Activated CD4-positive, alpha-beta T cell treated with anti-CD3 and anti-CD28 coated beads for 36 hours (primary cell): Measurements from ENCODE around the gene ABCC4. TPM values are rescaled to one million over a fixed set of nuclear protein-coding genes. Genes with fewer than 3 reads are reported as not detected.
A peak's percentile ranks its signal among the peaks of the same experiment; 100 is the strongest.

Experiments used
- ATAC-seq: fragments of 200-7000 bp; cut with Tn5 transposase; one replicate; pipeline ENCODE4 v1.10.0; 2021; ENCODE audit warnings: mild to moderate bottlenecking, moderate library complexity
- CTCF ChIA-PET: fragments of 350-600 bp; sonication (Branson Sonifier 250); formaldehyde crosslinking; loops from one replicate; lab custom pipeline; 2021; ENCODE audit warnings: antibody characterized with exemption; lab: Charles Lee
- POLR2A ChIA-PET: fragments of 350-600 bp; sonication (Branson Sonifier 250); formaldehyde crosslinking; loops from one replicate; lab custom pipeline; 2021; ENCODE audit warnings: antibody characterized with exemption, inconsistent platforms; lab: Charles Lee
- DNase-seq: peaks from one replicate; pipeline ENCODE4 v3.0.0-alpha.2; 2020
- H3K27ac Mint-ChIP-seq: one replicate; pipeline ENCODE4 v1.8.0; 2021; ENCODE audit warnings: mixed read lengths
- H3K27me3 Mint-ChIP-seq: one replicate; pipeline ENCODE4 v1.8.0; 2021; ENCODE audit warnings: mixed read lengths
- H3K36me3 Mint-ChIP-seq: one replicate; pipeline ENCODE4 v1.8.0; 2021; ENCODE audit warnings: low read depth, mixed read lengths
- H3K4me1 Mint-ChIP-seq: one replicate; pipeline ENCODE4 v1.8.0; 2021; ENCODE audit warnings: mixed read lengths
- H3K4me3 Mint-ChIP-seq: one replicate; pipeline ENCODE4 v1.8.0; 2021; ENCODE audit warnings: mild to moderate bottlenecking, moderate library complexity, mixed read lengths
- H3K9me3 Mint-ChIP-seq: one replicate; pipeline ENCODE4 v1.8.0; 2021; ENCODE audit warnings: low read depth, mixed read lengths
- intact Hi-C, 2 experiments: fragments of 100-400 bp; cut with DNase I in 1 of 2; cut with micrococcal nuclease in 1 of 2; formaldehyde crosslinking; loops; one replicate each; pipeline versions ENCODE4 v1.14.2 to v1.15.1; 2022 to 2024; cut with DNase I, micrococcal nuclease
- total RNA-seq, 2 experiments: library from RNA; stranded (reverse); gene quantifications; one replicate each; pipeline ENCODE4 v1.2.3, GENCODE V29; 2021

Gene ABCC4
- total RNA-seq, 2 experiments from 2014 or later: 9.0 to 9.5 TPM

DNA sequence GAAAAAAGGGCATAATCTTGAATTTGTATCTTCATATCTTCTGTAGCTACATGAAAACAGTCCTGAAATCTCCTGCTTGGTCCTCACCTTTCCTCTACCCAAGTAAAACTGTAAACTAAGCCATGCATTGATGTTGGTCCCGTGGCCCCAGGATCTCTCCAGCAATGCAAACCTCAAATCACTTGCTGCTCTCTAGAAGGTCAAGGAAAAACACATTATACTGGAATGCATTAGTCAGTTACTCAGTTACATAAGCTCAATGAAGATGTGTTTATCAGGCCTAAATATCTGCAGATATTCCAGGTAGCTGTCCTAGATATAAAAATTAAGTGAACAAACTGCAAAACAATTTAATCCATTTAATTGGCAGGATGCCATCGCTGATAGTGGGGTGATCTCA is 261.8 kb downstream of the ABCC4 start:
- no peaks in the 10 kb centered on the region for H3K4me1 Mint-ChIP-seq
- no peak overlapping the region for H3K27ac Mint-ChIP-seq
- ChIA-PET CTCF (interaction anchor here (0.6 kb wide), 1 partner anchor 1590 kb away, joined by 3 read pairs; no protein-coding TSS in a partner anchor), POLR2A (no interaction called here)
- intact Hi-C loops: no loop called here
- no peak for DNase-seq
- H3K4me3 Mint-ChIP-seq: no peak overlapping the region
- peaks cover 48% of the 10 kb centered on the region for H3K36me3 Mint-ChIP-seq
- H3K9me3 Mint-ChIP-seq: no peaks in the 10 kb centered on the region
- no peaks in the 10 kb centered on the region for H3K27me3 Mint-ChIP-seq
- ATAC-seq: no peak

DNA sequence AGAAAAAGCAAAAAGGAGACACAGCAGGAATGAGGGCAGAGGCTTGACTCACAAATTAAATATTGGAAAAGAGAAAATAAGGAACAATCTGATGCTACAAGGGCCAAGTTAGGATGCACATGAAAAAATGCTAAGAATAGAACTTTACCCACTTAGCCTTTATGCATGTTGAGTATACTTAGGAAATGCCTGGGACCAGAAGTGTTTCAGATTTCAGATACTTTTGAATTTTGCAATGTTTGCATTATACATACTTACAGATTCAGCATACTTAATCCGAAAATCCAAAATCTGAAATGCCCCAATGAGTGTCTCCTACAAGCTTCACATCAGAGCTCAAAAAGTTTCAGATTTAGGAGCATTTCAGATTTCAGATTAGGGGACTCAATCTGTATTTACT is 262.3 kb downstream of the ABCC4 start:
- CTCF ChIA-PET: no interaction called here
- POLR2A ChIA-PET: no interaction called here
- intact Hi-C loops: no loop called here
- Mint-ChIP-seq H3K4me3 (no peak overlapping the region), H3K36me3 (peaks cover 47% of the 10 kb centered on the region), H3K4me1 (peaks cover 3% of the 10 kb centered on the region), H3K27ac (no peak overlapping the region), H3K9me3 (no peaks in the 10 kb centered on the region), H3K27me3 (no peaks in the 10 kb centered on the region)
- no peak for DNase-seq
- no peak for ATAC-seq

DNA sequence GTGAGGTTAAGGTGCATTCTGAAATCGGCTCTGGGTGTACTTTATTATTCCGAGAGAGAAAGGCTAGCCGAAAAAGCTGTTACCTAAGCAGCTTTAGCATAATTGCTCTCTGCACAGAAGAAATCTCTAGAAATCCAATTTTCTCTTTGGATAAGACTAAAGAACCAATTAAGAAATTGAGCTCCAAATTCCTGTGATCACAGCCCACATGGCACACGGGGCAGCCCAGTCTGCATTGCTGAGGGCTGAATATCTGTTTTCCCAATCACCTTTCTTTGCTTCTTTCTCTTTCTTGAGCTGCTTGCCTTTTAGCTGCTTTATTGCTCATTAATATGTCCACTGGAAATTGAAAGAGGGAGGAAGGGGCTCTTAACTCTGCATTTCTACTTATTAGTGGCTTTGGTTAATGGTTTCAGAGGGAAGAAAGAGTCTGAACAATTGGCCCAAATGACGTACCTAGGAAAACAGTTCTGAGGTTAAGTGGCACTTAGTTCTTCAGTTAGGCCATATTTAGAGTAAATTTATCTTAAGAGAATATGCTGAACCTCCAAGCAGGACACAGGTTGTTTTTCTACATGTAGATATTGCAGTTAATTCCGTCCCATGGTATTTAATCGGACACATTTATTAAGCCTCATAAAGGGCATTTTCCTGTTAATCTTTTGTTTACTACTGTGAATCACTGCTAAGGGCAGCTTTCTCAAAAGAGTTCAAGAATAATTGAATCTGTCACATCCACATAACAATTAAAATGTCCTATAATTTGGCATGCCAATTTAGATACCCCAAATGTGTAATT is 265.7 kb downstream of the ABCC4 start:
- DNase-seq (no peak), ATAC-seq (no peak)
- intact Hi-C loops: no loop called here
- ChIA-PET POLR2A (no interaction called here), CTCF (no interaction called here)
- Mint-ChIP-seq H3K4me3 (no peak overlapping the region), H3K9me3 (no peaks in the 10 kb centered on the region), H3K27me3 (no peaks in the 10 kb centered on the region), H3K36me3 (peaks cover 30% of the 10 kb centered on the region), H3K27ac (no peak overlapping the region), H3K4me1 (peaks cover 3% of the 10 kb centered on the region)

DNA sequence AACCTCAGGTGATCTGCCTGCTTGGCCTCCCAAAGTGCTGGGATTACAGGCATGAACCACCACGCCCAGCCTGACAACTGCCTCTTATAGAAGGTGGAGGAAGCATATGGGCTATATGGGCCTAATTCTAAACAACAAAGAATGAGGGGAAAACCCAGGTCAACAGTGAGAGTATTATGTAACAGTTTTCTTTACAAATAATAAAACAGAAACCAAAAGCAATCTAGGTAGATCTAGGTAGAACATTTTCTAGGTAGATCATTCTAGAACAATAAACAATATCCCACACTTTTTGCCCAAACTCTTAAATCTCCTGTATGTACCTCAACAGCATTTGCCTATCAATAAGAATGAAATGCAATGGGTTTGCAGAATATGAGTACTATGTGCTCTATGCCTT is 267.4 kb downstream of the ABCC4 start:
- H3K4me3 Mint-ChIP-seq: no peak overlapping the region
- H3K27ac Mint-ChIP-seq: no peak overlapping the region
- no peaks in the 10 kb centered on the region for H3K9me3 Mint-ChIP-seq
- intact Hi-C loops: no loop called here
- H3K36me3 Mint-ChIP-seq: peaks cover 24% of the 10 kb centered on the region
- ChIA-PET CTCF (no interaction called here), POLR2A (no interaction called here)
- DNase-seq (no peak), ATAC-seq (no peak)
- H3K27me3 Mint-ChIP-seq: no peaks in the 10 kb centered on the region
- peaks cover 3% of the 10 kb centered on the region for H3K4me1 Mint-ChIP-seq

DNA sequence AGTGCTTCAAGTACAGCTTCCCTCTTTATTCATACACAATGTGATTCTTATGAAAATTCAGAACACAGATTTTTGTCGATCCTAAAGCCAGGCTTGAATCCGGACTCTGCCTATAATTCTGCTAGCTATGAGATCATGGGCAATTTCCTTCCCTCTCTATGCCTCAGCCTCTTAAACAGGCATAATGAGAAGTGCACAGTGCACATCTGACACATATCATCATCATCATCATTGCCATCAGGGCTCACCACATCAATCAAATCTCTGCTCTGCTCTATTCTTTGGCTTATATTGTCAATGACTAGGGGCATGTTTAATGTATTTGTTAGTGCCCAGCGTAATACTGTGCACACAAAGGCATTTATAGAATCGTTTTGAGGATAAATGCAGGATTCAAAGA is 269.1 kb downstream of the ABCC4 start:
- peaks cover 4% of the 10 kb centered on the region for H3K9me3 Mint-ChIP-seq

DNA sequence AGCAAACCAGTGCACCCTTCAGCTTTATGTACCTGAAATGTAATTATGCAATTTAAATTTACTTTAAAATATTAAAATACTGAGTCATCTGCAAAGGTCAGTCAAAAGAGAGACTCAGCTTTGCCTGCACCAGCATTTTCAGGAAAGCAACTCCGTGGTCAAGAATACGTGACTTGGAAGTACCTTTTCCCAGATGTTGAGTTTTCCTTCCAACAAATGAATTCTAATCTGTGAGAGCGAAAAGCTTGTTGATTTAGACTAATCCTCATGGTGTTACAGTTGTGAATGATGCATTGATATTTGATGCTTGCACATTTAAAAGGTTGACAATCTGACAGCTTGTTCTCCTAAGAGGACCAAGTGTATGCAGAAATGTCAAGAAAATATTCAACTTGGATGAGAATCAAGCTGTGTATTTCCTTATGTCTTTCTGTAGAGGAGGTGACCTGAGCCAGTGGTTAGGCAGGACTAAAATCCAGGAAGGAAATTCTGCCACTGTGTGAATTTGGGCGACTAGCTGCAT is 270.4 kb downstream of the ABCC4 start:
- Mint-ChIP-seq H3K9me3 (peaks cover 4% of the 10 kb centered on the region), H3K36me3 (peaks cover 20% of the 10 kb centered on the region), H3K4me3 (no peak overlapping the region), H3K27ac (no peak overlapping the region), H3K27me3 (no peaks in the 10 kb centered on the region), H3K4me1 (peaks cover 3% of the 10 kb centered on the region)
- intact Hi-C loops: no loop called here
- POLR2A ChIA-PET: no interaction called here
- CTCF ChIA-PET: no interaction called here
- DNase-seq (no peak), ATAC-seq (no peak)

More for the DNA sequence above, 269.1 kb downstream of the ABCC4 start:
- H3K4me3 Mint-ChIP-seq: no peak overlapping the region
- peaks cover 3% of the 10 kb centered on the region for H3K4me1 Mint-ChIP-seq
- ChIA-PET POLR2A (no interaction called here), CTCF (no interaction called here)
- intact Hi-C loops: no loop called here
- peaks cover 20% of the 10 kb centered on the region for H3K36me3 Mint-ChIP-seq
- no peaks in the 10 kb centered on the region for H3K27me3 Mint-ChIP-seq
- H3K27ac Mint-ChIP-seq: no peak overlapping the region
- ATAC-seq (peak; percentile 30), DNase-seq (no peak)

DNA sequence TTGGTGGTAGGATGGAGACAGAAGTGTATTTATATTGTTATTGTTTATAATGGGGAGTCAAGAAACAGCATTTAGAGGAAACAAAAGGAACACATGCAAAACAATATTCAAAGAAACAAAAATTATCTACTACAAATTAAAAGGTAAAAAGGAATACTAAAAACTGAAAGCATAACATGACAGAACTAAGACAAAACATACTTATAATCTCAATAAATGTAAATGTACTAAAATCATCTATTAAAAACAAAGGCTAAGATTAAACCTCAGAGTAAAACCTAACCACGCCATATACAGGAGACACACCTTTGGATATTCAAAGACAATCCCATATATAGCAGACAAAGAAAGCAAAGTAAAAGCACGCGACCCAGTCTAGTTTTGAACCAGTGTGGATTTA is 273.6 kb downstream of the ABCC4 start:
- ChIA-PET CTCF (no interaction called here), POLR2A (no interaction called here)
- Mint-ChIP-seq H3K4me1 (no peaks in the 10 kb centered on the region), H3K36me3 (peaks cover 18% of the 10 kb centered on the region), H3K27ac (no peak overlapping the region), H3K4me3 (no peak overlapping the region), H3K27me3 (no peaks in the 10 kb centered on the region), H3K9me3 (peaks cover 4% of the 10 kb centered on the region)
- DNase-seq (no peak), ATAC-seq (no peak)
- intact Hi-C loops: no loop called here

DNA sequence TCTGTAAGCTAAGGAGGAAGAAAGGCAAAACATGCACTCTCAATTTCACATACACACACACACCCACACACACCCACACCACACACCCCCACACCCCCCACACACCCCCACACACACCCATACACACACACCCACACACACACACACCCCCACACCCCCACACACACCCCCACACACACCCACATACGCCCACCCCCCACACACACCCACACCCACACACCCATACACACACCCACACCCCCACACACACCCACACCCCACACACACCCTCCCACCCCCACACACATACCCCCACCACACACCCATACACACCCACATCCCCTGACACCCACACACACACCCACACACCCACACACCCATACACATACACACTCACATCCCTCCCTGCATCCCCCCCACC is 276.1 kb downstream of the ABCC4 start:
- Mint-ChIP-seq H3K36me3 (peaks cover 29% of the 10 kb centered on the region), H3K4me3 (no peak overlapping the region), H3K9me3 (peaks cover 4% of the 10 kb centered on the region), H3K4me1 (no peaks in the 10 kb centered on the region), H3K27me3 (no peaks in the 10 kb centered on the region), H3K27ac (no peak overlapping the region)
- DNase-seq (no peak), ATAC-seq (no peak)
- ChIA-PET CTCF (no interaction called here), POLR2A (no interaction called here)
- intact Hi-C loops: no loop called here

DNA sequence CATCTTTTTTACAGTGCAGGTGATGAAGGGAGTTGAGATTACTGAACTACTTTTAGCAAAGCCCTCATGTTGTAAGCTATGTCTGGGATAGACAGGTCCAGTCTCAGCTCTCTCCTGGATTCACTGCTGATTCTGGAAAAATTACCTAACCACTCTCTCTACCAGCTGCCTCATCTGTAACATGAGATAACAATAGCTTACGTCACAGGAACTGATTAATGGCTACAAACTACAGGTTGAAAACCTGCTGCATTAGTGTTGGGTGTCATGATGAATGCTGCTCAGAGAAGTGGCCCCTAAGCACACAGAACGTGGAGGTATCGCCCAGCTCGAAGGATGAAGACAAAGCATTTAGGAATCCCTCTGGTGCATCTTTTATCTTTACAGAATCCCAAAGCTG is 277.8 kb downstream of the ABCC4 start:
- no peak for DNase-seq
- ChIA-PET POLR2A (no interaction called here), CTCF (no interaction called here)
- intact Hi-C loops: no loop called here
- Mint-ChIP-seq H3K4me3 (no peak overlapping the region), H3K9me3 (peaks cover 2% of the 10 kb centered on the region), H3K36me3 (peaks cover 34% of the 10 kb centered on the region), H3K27me3 (no peaks in the 10 kb centered on the region), H3K27ac (no peak overlapping the region), H3K4me1 (no peaks in the 10 kb centered on the region)
- no peak for ATAC-seq

DNA sequence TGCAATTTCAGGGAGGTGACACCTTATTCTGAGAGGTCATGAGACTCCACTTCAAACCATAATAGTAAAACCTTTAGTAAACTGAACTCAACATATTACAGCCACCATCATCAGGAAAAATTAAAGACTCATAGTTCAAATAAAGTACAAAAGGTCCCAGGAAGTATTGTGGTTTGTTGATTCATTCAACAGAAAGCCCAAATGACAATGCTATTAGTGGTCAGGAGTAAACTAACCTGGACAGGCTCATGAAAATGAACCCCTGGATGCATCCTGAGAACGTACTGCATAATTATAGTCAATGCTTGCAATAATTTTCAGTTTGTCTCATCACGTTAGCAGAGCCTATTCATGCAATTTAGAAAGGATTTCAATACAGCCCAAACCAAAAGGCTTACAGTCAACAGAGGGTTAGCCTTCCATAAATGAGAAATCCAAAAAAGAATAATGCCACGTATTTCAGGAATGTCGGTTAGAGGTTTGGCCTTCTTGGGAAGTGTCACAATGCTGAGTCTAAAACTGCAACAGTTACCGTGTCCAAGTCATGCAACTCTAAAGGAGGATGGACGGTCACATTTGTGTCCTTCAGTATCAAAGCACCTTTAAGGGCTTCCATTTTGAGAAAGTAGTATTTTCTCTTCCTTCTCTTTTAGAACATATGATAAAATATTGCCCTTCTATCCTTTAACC is 280.8 kb downstream of the ABCC4 start:
- no peaks in the 10 kb centered on the region for H3K9me3 Mint-ChIP-seq
- ChIA-PET CTCF (no interaction called here), POLR2A (no interaction called here)
- intact Hi-C loops: no loop called here
- ATAC-seq: no peak
- H3K27me3 Mint-ChIP-seq: no peaks in the 10 kb centered on the region
- peaks cover 31% of the 10 kb centered on the region for H3K36me3 Mint-ChIP-seq
- DNase-seq: no peak
- H3K27ac Mint-ChIP-seq: no peak overlapping the region
- H3K4me3 Mint-ChIP-seq: no peak overlapping the region
- H3K4me1 Mint-ChIP-seq: no peaks in the 10 kb centered on the region

DNA sequence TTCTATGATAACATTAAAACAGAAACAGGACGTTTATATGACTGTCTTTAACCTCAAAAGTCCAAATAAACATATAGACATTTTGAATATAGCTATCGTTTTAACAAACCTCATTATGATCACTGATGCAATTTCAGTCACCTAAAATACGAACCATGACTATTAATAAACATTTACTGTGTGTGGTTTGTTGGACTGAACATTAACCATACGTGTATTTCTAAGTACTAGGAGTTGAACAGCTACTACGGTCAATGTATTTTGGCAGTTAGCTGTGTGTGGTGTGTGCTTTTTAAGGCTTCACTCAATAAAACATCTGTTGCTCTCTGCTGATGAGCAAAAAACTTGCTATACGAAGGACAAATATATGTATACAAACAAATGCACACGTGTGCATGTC is 281.4 kb downstream of the ABCC4 start:
- no peaks in the 10 kb centered on the region for H3K4me1 Mint-ChIP-seq
- POLR2A ChIA-PET: no interaction called here
- no peak overlapping the region for H3K4me3 Mint-ChIP-seq
- DNase-seq (no peak), ATAC-seq (no peak)
- H3K27ac Mint-ChIP-seq: no peak overlapping the region
- CTCF ChIA-PET: no interaction called here
- H3K36me3 Mint-ChIP-seq: peaks cover 31% of the 10 kb centered on the region
- intact Hi-C loops: no loop called here
- no peaks in the 10 kb centered on the region for H3K27me3 Mint-ChIP-seq
- no peaks in the 10 kb centered on the region for H3K9me3 Mint-ChIP-seq

DNA sequence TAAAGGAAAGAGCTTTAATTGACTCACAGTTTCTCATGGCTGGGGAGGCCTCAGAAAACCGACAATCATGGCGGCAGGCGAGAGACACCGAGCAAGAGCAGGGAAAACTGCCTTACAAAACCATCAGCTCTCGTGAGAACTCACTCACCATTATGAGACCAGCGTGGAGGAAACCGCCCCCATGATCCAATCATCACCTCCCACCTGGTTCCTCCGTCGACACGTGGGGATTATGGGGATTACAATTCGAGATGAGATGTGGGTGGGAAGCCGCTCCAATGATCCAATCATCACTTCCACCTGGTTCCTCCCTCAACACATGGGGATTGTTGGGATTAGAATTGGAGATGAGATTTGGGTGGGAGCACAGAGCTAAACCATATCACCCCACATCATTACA is 293.9 kb downstream of the ABCC4 start:
- Mint-ChIP-seq H3K27ac (no peak overlapping the region), H3K36me3 (no peaks in the 10 kb centered on the region), H3K4me1 (no peaks in the 10 kb centered on the region), H3K27me3 (peaks cover 11% of the 10 kb centered on the region), H3K9me3 (no peaks in the 10 kb centered on the region), H3K4me3 (no peak overlapping the region)
- intact Hi-C loops: no loop called here
- DNase-seq (no peak), ATAC-seq (no peak)
- POLR2A ChIA-PET: no interaction called here
- CTCF ChIA-PET: no interaction called here
